Progenitor cell of endocrine pancreas (in vitro differentiated cells): ENCODE measurements around the gene CORO1C. TPM values are rescaled to one million over a fixed set of nuclear protein-coding genes. Genes with fewer than 3 reads are reported as not detected.

Source experiments
- DNase-seq: peaks from one replicate; pipeline ENCODE4 v3.0.0; 2021; ENCODE audit warnings: low spot score; ENCODE audit not compliant: unreplicated experiment
- H3K27ac Mint-ChIP-seq: 2 replicates; pipeline ENCODE4 v1.8.0; 2021; ENCODE audit warnings: mild to moderate bottlenecking, moderate library complexity, mixed read lengths
- H3K27me3 Mint-ChIP-seq: 2 replicates; pipeline ENCODE4 v1.8.0; 2021; ENCODE audit warnings: mixed read lengths
- H3K36me3 Mint-ChIP-seq: 2 replicates; pipeline ENCODE4 v1.8.0; 2022; ENCODE audit warnings: mixed read lengths; ENCODE audit not compliant: insufficient read depth
- H3K4me1 Mint-ChIP-seq: 2 replicates; pipeline ENCODE4 v1.8.0; 2021; ENCODE audit warnings: low read depth, mixed read lengths
- H3K4me3 Mint-ChIP-seq: 2 replicates; pipeline ENCODE4 v1.8.0; 2021; ENCODE audit warnings: low read depth, mild to moderate bottlenecking, moderate library complexity, mixed read lengths
- H3K9me3 Mint-ChIP-seq: 2 replicates; pipeline ENCODE4 v1.8.0; 2021; ENCODE audit warnings: low read depth, mixed read lengths
- total RNA-seq: library from RNA; stranded (reverse); gene quantifications from 2 replicates; pipeline ENCODE4 v1.2.1, GENCODE V29; 2021
- TF ChIP-seq, protein P1 (sequence below): fragments of 200-600 bp; sonication (generic); IDR thresholded peaks from one replicate; pipeline ENCODE4 v1.5.0; 2021; ENCODE audit warnings: antibody characterized with exemption, mild to moderate bottlenecking; ENCODE audit not compliant: unreplicated experiment

The CORO1C gene
- total RNA-seq, 1 donor from 2014 or later = 68.3 TPM

DNA sequence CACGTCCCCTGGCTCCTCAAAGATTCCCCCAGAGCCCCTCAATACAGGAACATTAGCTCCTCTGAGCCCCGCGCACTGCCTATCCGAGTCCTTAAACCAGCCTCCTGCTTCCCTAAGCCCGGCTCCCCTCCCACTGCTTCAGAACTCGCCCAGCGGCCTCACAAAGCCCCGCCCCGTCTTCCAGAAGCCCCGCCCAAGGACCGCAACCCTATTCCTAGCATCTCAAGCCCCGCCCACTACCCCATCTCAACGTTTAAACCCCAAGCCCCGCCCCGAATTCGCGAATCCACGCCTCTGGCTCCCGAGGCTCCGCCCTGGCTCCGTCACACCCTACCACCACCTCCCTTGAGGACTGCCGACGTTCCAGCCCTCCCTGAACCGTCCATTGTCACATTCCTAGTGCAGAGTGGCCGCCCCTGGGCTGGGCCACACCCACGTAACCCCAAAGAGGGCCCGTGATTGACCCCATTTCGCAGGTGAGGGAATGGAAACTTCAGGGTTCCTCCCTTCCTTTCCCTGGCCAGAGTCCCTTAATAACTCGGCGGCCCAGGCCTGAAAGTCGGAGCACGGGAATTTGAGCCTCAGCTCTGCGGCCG is 646 bp upstream of the CORO1C start:
- H3K4me1 Mint-ChIP-seq = peaks cover 33% of the 10 kb centered on the region

DNA sequence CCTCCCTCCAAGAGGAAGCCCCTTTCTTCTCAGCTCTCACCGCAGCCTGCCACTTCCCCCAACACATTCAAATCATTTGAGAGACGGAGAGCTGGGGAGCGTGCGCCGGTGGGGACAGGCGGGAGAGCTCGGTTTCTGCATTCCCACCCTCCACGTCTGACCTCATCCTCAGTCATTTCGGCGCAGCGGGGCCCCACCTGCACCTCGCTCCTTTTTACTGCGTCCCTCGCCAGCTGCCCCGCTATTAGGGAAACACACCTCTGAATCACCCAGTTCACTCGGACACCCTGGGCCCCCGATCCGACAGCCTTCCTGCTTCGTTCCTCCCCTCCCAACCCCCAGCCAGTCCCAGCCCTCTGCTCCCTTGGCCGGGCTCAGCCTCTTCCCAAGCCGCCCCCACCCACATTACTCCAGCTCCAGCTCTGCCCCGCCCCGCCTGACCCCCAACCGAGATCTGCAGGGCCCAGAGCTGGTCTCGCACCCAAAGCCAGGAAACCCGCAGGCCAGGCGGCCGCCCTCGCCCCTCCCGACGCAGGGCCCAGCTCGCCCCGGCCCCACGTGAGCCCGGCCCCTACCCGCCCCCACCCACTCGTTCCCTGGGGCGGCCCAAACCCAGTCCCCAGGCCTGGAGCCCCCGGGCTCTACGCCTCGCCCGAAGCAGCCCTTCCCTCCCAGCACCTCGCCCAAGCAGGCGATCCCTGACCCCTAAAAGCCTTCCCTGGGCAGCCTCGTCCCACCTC is 783 bp downstream of the CORO1C start:
- Mint-ChIP-seq H3K36me3 (no peaks in the 10 kb centered on the region), H3K4me1 (peaks cover 33% of the 10 kb centered on the region), H3K9me3 (no peaks in the 10 kb centered on the region), H3K27me3 (no peaks in the 10 kb centered on the region), H3K27ac (peak overlapping the region; percentile 99), H3K4me3 (peak overlapping the region; percentile 95)
- TF ChIP-seq, protein P1, sequence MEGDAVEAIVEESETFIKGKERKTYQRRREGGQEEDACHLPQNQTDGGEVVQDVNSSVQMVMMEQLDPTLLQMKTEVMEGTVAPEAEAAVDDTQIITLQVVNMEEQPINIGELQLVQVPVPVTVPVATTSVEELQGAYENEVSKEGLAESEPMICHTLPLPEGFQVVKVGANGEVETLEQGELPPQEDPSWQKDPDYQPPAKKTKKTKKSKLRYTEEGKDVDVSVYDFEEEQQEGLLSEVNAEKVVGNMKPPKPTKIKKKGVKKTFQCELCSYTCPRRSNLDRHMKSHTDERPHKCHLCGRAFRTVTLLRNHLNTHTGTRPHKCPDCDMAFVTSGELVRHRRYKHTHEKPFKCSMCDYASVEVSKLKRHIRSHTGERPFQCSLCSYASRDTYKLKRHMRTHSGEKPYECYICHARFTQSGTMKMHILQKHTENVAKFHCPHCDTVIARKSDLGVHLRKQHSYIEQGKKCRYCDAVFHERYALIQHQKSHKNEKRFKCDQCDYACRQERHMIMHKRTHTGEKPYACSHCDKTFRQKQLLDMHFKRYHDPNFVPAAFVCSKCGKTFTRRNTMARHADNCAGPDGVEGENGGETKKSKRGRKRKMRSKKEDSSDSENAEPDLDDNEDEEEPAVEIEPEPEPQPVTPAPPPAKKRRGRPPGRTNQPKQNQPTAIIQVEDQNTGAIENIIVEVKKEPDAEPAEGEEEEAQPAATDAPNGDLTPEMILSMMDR = no peak
- DNase-seq = peak; percentile 41

More for the DNA sequence above, 646 bp upstream of the CORO1C start:
- Mint-ChIP-seq H3K36me3 (no peaks in the 10 kb centered on the region), H3K9me3 (no peaks in the 10 kb centered on the region), H3K4me3 (peak overlapping the region; percentile 95), H3K27me3 (no peaks in the 10 kb centered on the region), H3K27ac (peak overlapping the region; percentile 99)
- peak; percentile 99 for DNase-seq
- TF ChIP-seq, protein P1 = no peak

DNA sequence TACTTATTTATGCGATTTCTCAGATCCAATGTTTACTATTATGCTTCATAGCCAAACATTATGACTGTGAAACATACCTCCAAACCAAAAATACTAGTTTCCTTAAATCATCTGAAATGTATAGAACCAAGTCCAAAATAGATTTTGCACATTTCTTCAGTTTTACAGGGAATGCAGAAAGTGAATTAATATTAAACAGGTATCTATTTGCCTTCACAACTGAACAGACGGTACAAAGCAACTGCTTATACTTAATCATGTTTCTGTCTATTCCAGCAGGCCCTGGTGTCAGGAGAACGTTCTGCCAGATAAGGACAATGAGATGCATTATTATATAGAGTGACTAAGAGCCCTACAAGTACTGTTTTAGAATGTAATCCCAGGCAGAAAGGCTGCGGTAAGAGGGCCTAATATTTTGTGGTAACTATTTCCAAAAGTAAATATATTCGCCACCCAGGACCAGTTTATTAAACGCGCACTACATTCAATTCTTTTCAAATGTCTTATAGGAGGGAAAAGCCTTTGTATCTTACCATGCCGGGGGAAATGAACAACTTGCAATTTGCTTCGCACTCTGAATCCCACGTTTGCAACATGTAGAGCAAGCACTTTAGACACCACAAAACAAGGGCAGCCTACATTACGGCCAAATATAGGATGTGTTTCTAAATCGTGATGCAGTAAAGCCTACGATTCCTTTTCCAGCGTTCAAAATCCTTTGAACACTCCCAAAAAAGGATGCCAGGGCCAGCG is 1.5 kb downstream of the CORO1C start:
- H3K4me3 Mint-ChIP-seq = peak overlapping the region; percentile 95
- peak overlapping the region; percentile 99 for H3K27ac Mint-ChIP-seq
- no peak for DNase-seq
- H3K27me3 Mint-ChIP-seq = no peaks in the 10 kb centered on the region
- peaks cover 33% of the 10 kb centered on the region for H3K4me1 Mint-ChIP-seq
- no peaks in the 10 kb centered on the region for H3K9me3 Mint-ChIP-seq
- TF ChIP-seq, protein P1 = no peak
- H3K36me3 Mint-ChIP-seq = no peaks in the 10 kb centered on the region

DNA sequence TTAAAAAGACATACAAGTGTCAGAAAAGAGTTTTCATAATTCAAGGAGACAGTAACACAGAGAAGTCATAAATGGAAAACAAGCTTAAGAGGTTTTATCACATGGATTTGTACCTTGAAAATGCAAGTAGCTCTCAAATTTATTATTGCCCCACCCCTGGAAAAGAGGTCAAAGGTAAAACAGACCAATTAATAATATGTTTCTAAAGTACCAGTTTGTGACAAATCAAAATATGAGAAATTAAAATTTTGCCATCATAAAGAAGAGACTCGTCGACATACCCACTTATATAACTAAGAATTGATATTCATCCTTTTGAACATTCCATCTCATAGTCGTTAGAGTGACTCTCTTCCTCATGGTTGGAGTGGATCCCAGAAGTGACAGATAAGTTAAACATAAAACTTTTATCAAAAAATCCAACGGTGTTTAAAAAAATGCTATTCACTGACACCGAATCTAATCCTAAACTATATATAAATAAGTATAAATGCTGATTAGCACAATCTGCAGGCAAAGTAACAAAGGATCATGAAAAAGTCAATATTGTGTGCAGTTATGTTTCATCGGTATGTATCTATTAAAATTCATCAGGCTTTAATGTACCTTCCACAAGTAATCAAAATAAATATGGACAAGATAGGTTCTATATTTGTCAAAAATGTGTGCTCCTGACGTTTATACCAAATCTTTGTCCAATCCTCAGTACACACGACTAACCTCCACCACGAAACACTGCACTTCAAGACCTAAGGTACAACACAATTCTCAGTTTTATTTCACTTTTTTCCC is 2.3 kb downstream of the CORO1C start:
- DNase-seq = no peak
- H3K4me1 Mint-ChIP-seq = peaks cover 26% of the 10 kb centered on the region
- TF ChIP-seq, protein P1 = no peak
- no peaks in the 10 kb centered on the region for H3K27me3 Mint-ChIP-seq
- peak overlapping the region; percentile 99 for H3K27ac Mint-ChIP-seq
- H3K36me3 Mint-ChIP-seq = no peaks in the 10 kb centered on the region
- no peaks in the 10 kb centered on the region for H3K9me3 Mint-ChIP-seq
- peak overlapping the region; percentile 95 for H3K4me3 Mint-ChIP-seq
